Fibroblast of villous mesenchyme (primary cell): ENCODE data around the gene TPRKB. TPM values are rescaled to one million over a fixed set of nuclear protein-coding genes. Genes with fewer than 3 reads are reported as not detected.

Source experiments
- DNase-seq: peaks from one replicate; pipeline ENCODE4 v3.0.0-alpha.2; 2010; ENCODE audit warnings: low read depth
- H3K4me3 ChIP-seq: 2 replicates; pipeline ENCODE4 v1.5.1; 2011; ENCODE audit warnings: low read depth, mild to moderate bottlenecking, low read length
- total RNA-seq: library from RNA; depleted of rRNA; stranded (reverse); fragments of >200 nt; gene quantifications from 2 replicates; pipeline ENCODE4 v1.2.3, GENCODE V29; 2012
- TF ChIP-seq, protein P1 (sequence below): IDR thresholded peaks from 2 replicates; pipeline ENCODE4 v1.5.1; 2012; ENCODE audit warnings: low read depth, mild to moderate bottlenecking, low read length; ENCODE audit not compliant: insufficient read depth

The TPRKB gene
- total RNA-seq, 1 donor: 22.9 TPM

DNA sequence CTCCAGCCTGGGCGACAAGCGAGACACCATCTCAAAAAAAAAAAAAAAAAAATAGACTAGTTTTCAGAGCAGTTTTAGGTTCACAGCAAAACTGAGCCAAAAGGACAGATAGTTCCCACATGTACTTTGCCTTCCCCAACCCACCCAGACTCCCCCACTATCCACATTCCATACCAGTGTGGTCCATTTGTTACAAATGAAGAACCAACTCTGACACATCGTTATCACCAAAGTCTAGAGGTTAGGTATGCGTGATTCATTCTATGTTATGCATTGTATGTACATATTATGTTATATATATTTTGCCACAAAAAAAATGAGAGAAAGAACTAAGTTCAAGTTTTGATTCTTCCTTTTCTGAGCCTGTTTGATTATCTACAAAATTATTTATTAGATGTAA lies 39.2 kb upstream of the TPRKB start:
- no peak for DNase-seq
- no peak overlapping the region for H3K4me3 ChIP-seq
- TF ChIP-seq, protein P1, sequence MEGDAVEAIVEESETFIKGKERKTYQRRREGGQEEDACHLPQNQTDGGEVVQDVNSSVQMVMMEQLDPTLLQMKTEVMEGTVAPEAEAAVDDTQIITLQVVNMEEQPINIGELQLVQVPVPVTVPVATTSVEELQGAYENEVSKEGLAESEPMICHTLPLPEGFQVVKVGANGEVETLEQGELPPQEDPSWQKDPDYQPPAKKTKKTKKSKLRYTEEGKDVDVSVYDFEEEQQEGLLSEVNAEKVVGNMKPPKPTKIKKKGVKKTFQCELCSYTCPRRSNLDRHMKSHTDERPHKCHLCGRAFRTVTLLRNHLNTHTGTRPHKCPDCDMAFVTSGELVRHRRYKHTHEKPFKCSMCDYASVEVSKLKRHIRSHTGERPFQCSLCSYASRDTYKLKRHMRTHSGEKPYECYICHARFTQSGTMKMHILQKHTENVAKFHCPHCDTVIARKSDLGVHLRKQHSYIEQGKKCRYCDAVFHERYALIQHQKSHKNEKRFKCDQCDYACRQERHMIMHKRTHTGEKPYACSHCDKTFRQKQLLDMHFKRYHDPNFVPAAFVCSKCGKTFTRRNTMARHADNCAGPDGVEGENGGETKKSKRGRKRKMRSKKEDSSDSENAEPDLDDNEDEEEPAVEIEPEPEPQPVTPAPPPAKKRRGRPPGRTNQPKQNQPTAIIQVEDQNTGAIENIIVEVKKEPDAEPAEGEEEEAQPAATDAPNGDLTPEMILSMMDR: no peak

DNA sequence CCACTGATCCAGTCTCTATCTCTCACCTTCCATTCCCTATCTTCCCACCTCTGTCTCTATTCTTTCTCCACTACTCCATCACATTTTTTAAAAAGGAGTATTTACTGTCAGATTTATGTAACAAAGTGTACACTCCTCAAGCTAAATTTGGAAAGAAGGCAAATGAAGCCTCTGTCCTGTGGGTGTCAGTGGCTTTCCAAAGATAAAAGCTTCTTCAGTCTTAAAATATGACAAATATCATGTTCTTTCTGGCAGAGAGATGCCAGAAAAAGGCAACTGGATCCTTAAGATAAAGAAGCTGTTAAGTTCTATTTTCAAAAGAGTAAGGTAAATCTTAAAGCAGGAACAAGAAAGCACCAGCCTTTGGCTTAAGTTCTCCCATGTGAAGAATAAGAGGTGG lies 35.7 kb upstream of the TPRKB start:
- no peak overlapping the region for H3K4me3 ChIP-seq
- no peak for DNase-seq
- TF ChIP-seq, protein P1: no peak

DNA sequence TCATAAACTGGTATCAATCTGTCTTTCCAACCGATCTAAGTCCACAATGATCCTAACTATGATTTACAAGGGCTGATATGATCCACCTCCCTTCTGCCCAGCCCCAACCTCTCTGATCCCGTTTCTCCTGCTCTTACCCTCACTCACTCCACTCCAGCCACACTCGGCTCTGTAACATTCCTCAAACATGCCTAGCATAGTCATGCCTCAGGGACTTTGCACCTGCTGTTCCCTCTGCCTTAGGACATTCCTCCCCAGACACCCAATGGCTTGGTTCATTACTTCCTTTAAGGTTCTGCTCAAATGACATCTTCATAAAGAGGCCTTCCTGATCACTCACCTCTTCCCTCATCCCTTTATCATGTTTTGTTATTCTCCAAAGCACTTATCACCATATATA lies 33.6 kb upstream of the TPRKB start:
- TF ChIP-seq, protein P1: no peak
- no peak for DNase-seq

DNA sequence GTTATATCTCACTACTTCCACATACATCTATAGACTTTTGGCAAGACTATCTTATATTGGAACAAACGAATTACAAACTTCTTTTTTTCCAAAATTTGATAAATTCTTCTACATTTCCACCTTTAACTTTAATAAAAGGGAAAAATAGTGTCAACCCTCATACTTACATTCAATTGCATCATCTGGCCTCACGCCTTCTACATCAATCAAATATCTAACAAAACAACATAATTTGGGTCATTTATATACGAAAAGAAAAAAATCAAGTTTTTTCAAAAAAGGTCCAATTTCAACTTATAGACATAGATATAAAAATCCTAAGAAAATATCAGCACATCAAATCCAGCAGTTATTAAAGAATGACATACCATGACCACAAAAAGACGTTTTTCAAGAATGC lies 29.8 kb upstream of the TPRKB start:
- TF ChIP-seq, protein P1: no peak
- no peak overlapping the region for H3K4me3 ChIP-seq
- DNase-seq: no peak

More for the DNA sequence above, 33.6 kb upstream of the TPRKB start:
- H3K4me3 ChIP-seq: no peak overlapping the region

DNA sequence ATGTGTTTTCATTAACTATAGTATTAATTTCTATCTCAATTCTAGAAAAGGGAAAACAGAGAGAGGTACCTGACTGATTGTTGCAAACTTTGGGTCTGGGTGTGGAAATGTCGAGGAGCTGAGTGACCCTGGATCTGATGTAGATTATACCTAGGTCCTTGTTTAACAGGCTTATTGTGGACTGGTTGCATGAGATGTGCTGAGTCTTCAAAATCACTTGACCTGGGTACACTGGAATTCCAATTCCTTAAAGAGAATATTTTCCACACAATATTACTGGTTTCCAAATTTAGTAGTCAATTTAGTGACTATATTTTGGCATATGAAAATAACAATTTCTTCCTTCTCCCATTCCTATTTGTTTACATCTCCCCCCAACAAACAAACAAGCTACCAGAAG lies 29.2 kb upstream of the TPRKB start:
- DNase-seq: no peak
- no peak overlapping the region for H3K4me3 ChIP-seq
- TF ChIP-seq, protein P1: no peak

DNA sequence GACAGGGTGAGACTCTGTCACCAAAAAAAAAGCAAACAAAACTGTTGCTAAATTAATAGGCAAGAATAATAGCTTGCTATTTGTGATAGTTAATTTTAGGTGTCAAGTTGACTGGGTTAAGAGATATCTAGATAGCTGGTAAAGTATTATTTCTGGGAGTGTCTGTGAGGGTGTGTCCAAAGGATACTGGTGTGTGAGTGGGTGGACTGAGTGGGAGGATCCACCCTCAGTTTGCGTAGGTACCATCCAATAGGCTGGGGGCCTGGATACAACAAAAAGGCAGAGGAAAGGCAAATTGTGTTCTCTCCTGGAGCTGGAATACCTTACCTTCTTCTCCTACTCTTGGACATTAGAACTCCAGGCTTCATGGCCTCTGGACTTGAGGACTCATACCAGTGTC lies 27.8 kb upstream of the TPRKB start:
- DNase-seq: no peak

DNA sequence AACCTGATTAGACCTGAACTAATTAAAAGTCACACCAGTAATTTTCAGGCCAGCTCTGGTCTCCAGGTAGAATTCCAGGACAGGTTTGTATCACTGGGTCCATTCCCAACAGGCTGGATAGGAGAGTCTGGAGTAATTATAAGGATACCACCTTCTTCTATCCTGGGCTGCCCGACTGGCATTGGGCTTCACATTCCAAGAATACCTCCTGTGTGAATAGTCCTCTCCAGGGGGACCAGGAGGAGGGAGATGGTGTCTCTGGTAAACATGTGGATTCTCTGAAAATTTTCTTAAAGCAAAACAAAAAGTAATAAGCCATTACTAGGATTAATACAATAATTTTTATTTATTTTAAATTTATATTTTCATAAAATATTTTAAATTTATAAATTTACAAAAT lies 25.4 kb upstream of the TPRKB start:
- TF ChIP-seq, protein P1: no peak
- no peak overlapping the region for H3K4me3 ChIP-seq
- no peak for DNase-seq

More for the DNA sequence above, 27.8 kb upstream of the TPRKB start:
- no peak overlapping the region for H3K4me3 ChIP-seq
- TF ChIP-seq, protein P1: no peak
